Lung (tissue), 12 donors: ENCODE data around the gene HNRNPU. TPM values are rescaled to one million over a fixed set of nuclear protein-coding genes. Genes with fewer than 3 reads are reported as not detected.
A peak's percentile ranks its signal among the peaks of the same experiment; 100 is the strongest.
"Not testable (repeated sequence)": the region's sequence is repeated elsewhere in the genome, so short reads cannot be mapped to it uniquely, and the experiment has no call there.

Source experiments
- ATAC-seq: fragments of 200-7000 bp; cut with Tn5 transposase; one replicate; pipeline ENCODE4 v1.9.1; 2020; ENCODE audit warnings: moderate number of reproducible peaks; ENCODE audit not compliant: insufficient read depth, low FRiP score
- DNase-seq, 3 donors: peaks; one replicate each; pipeline ENCODE4 v3.0.0-alpha.2; 2013 to 2017
- H3K27ac ChIP-seq, 2 donors: one replicate each; pipeline ENCODE4 v1.5.1; 2013; ENCODE audit warnings: mild to moderate bottlenecking in 2 of 2, moderate library complexity in 2 of 2, control low read depth in 1 of 2, inconsistent platforms in 1 of 2, low read depth in 1 of 2, low read length in 1 of 2
- H3K27me3 ChIP-seq, 3 donors: one replicate each; pipeline ENCODE4 v1.5.1; 2013; ENCODE audit warnings: low read length in 2 of 3; ENCODE audit not compliant: control insufficient read depth in 3 of 3, insufficient read depth in 3 of 3
- H3K36me3 ChIP-seq, 4 donors: one replicate each; pipeline ENCODE4 v1.5.1; 2013; ENCODE audit warnings: low read length in 4 of 4, mild to moderate bottlenecking in 1 of 4, moderate library complexity in 1 of 4; ENCODE audit not compliant: control insufficient read depth in 4 of 4, insufficient read depth in 4 of 4
- H3K4me1 ChIP-seq, 5 donors: one replicate each; pipeline ENCODE4 v1.5.1; 2013; ENCODE audit warnings: low read length in 5 of 5, mild to moderate bottlenecking in 2 of 5, moderate library complexity in 1 of 5; ENCODE audit not compliant: control insufficient read depth in 5 of 5, insufficient read depth in 5 of 5
- H3K4me3 ChIP-seq: one replicate; pipeline ENCODE4 v1.5.1; 2013; ENCODE audit warnings: mild to moderate bottlenecking, control low read depth, moderate library complexity
- H3K9ac ChIP-seq, 2 donors: one replicate each; pipeline ENCODE4 v1.5.1; 2013; ENCODE audit warnings: low read length in 2 of 2, control low read depth in 1 of 2; ENCODE audit not compliant: insufficient read depth in 1 of 2
- H3K9me3 ChIP-seq, 4 donors: one replicate each; pipeline ENCODE4 v1.5.1; 2013; ENCODE audit warnings: low read length in 3 of 4, mild to moderate bottlenecking in 1 of 4, moderate library complexity in 1 of 4; ENCODE audit not compliant: control insufficient read depth in 4 of 4, insufficient read depth in 3 of 4
- CTCF ChIP-seq: IDR thresholded peaks from 2 replicates; pipeline ENCODE4 v1.5.1; 2012; ENCODE audit warnings: mild to moderate bottlenecking; ENCODE audit errors: control extremely low read depth, extremely low read depth
- WGBS, 2 donors: extraction: QIAGEN DNeasy Blood & Tissue Kit; methylation state at CpG; one replicate each; pipeline ENCODE4 v1.1.7; 2013; 5-methylcytosine and 5-hydroxymethylcytosine counted together
- polyA plus RNA-seq, 2 donors: library from polyadenylated mRNA; stranded (reverse); fragments of 200-250 nt; gene quantifications; one replicate each; pipeline ENCODE4 v1.2.1, GENCODE V29; 2013
- total RNA-seq, 2 donors: library from RNA; depleted of rRNA in 1 of 2; stranded (reverse); fragments of >200 nt in 1 of 2; gene quantifications; one replicate each; pipeline ENCODE4 v1.2.1, GENCODE V29; 2014 to 2021
- donor health status: control.
- donor health status: control.
- donor health status: Bipolar disorder and iron deficiency.
- donor health status: healthy.
- donor health status: DM: yes; HTN: yes; CAD: no.

The HNRNPU gene
- total and polyA plus RNA-seq, 4 donors = 133 to 611 (median 206) TPM

- TF ChIP-seq CTCF = no peak
- ATAC-seq (peak; percentile 68), DNase-seq (peak in 2 of 3 donors; percentile 97 to 98)
- H3K9me3 ChIP-seq = no peaks in the 10 kb centered on the region
- peak overlapping the region; percentile 34 for H3K4me3 ChIP-seq
- H3K4me1 ChIP-seq = peaks cover 0 to 25% (median 5%) of the 10 kb centered on the region in 5 donors
- H3K27me3 ChIP-seq = no peaks in the 10 kb centered on the region
- 0% methylated on average over 49 of the region's 49 CpGs for WGBS, 2 donors
- peak overlapping the region; percentile 95 to 100 for H3K27ac ChIP-seq
- peak overlapping the region; percentile 85 to 99 for H3K9ac ChIP-seq
- peaks cover 1 to 6% (median 2%) of the 10 kb centered on the region in 4 donors for H3K36me3 ChIP-seq
These were observed 29.6 kb downstream of the HNRNPU start for GRCh38 chr1:244834543-244835275.

- Histone ChIP-seq H3K4me3 (peak overlapping the region; percentile 26), H3K36me3 (peaks cover 0 to 4% (median under 1%) of the 10 kb centered on the region in 4 donors), H3K9ac (peak overlapping the region; percentile 85 to 99), H3K4me1 (peaks cover 0 to 22% (median 5%) of the 10 kb centered on the region in 5 donors), H3K27ac (peak overlapping the region; percentile 95 to 100), H3K27me3 (no peaks in the 10 kb centered on the region), H3K9me3 (no peaks in the 10 kb centered on the region)
- TF ChIP-seq CTCF = no peak
- DNase-seq (peak; percentile 80 to 93 (median 90)), ATAC-seq (peak; percentile 12)
- WGBS, 2 donors = 1 to 3% methylated on average over 32 of the region's 32 CpGs
These were observed 30.4 kb downstream of the HNRNPU start for GRCh38 chr1:244833734-244834542.

GRCh38 chr1:244833260-244833659 lies 31.1 kb downstream of the HNRNPU start:
- not testable (repeated sequence) for H3K4me3 ChIP-seq, H3K9me3 ChIP-seq, H3K27me3 ChIP-seq, ATAC-seq, H3K36me3 ChIP-seq, DNase-seq
- peak overlapping the region in 1 of 2 donors; percentile 99 for H3K9ac ChIP-seq
- H3K4me1 ChIP-seq = peaks cover 0 to 19% (median 2%) of the 10 kb centered on the region in 5 donors
- WGBS, 2 donors = 36 to 37% methylated on average over 8 of the region's 8 CpGs
- peak overlapping the region; percentile 40 to 95 for H3K27ac ChIP-seq

GRCh38 chr1:244830639-244831038 lies 33.7 kb downstream of the HNRNPU start:
- Histone ChIP-seq H3K4me3 (no peak overlapping the region), H3K9me3 (no peaks in the 10 kb centered on the region), H3K27me3 (no peaks in the 10 kb centered on the region), H3K27ac (no peak overlapping the region), H3K9ac (no peak overlapping the region), H3K36me3 (peaks cover 0 to 2% (median 0%) of the 10 kb centered on the region in 4 donors), H3K4me1 (peaks cover 0 to 4% (median 0%) of the 10 kb centered on the region in 5 donors)
- ATAC-seq (no peak), DNase-seq (no peak)
- 71 to 87% methylated on average over 3 of the region's 3 CpGs for WGBS, 2 donors
- TF ChIP-seq CTCF = no peak
